DMS153 treated with DMSO at 0.1 percent for 48 hours (cell line): ENCODE data around the gene CDH26.
A peak's percentile ranks its signal among the peaks of the same experiment; 100 is the strongest.

Experiments used
- DNase-seq: peaks from one replicate; lab custom pipeline; 2025; ENCODE audit not compliant: unreplicated experiment; lab: John Stamatoyannopoulos, UW

CDH26 gene

GRCh38 chr20:59958123-59958522 is at the start of gene CDH26:
TSS of gene CDH26 (plus strand) at chr20:59958423. CDS start at chr20:59958727, 304 bp downstream.
- DNase-seq, result peak; percentile 53

GRCh38 chr20:59908855-59909254 is 49.4 kb upstream of the CDH26 start:
- no peak for DNase-seq

- no peak for DNase-seq
Observed at GRCh38 chr20:59911041-59911440, 47.2 kb upstream of the CDH26 start.

GRCh38 chr20:59912609-59913008 is 45.6 kb upstream of the CDH26 start:
- no peak for DNase-seq

GRCh38 chr20:59920944-59921343 is 37.3 kb upstream of the CDH26 start:
- DNase-seq, result no peak

GRCh38 chr20:59923514-59923913 is 34.7 kb upstream of the CDH26 start:
- DNase-seq, result no peak

- no peak for DNase-seq
Observed at GRCh38 chr20:59925359-59925758, 32.9 kb upstream of the CDH26 start.

- no peak for DNase-seq
Observed at GRCh38 chr20:59925899-59926298, 32.3 kb upstream of the CDH26 start.

GRCh38 chr20:59931511-59932312 is 26.5 kb upstream of the CDH26 start:
- DNase-seq, result no peak

- DNase-seq, result no peak
Observed at GRCh38 chr20:59932616-59933295, 25.5 kb upstream of the CDH26 start.

- no peak for DNase-seq
Observed at GRCh38 chr20:59933296-59933848, 24.9 kb upstream of the CDH26 start, which contains the start of gene SYCP2. TSS of gene SYCP2 (minus strand) at chr20:59933637. CDS start at chr20:59922413, 11,224 bp downstream.

GRCh38 chr20:59933849-59934585 is 24.2 kb upstream of the CDH26 start:
- DNase-seq, result no peak

- no peak for DNase-seq
Observed at GRCh38 chr20:59935457-59936185, 22.6 kb upstream of the CDH26 start.

GRCh38 chr20:59936409-59936808 is 21.8 kb upstream of the CDH26 start:
- no peak for DNase-seq

- no peak for DNase-seq
Observed at GRCh38 chr20:59937150-59937549, 21.1 kb upstream of the CDH26 start.

GRCh38 chr20:59938221-59938620 is 20.0 kb upstream of the CDH26 start:
- no peak for DNase-seq

- DNase-seq, result no peak
Observed at GRCh38 chr20:59938696-59939051, 19.5 kb upstream of the CDH26 start.

GRCh38 chr20:59939052-59939878 is 19.0 kb upstream of the CDH26 start:
- no peak for DNase-seq

- no peak for DNase-seq
Observed at GRCh38 chr20:59939879-59940128, 18.4 kb upstream of the CDH26 start.
